ENCODE data around the gene TRRAP.
A peak's percentile ranks its signal among the peaks of the same experiment; 100 is the strongest.

Gene TRRAP

GRCh38 chr7:98903246-98903645 lies 24.9 kb downstream of the TRRAP start:
- DNase-seq, result no peak

- DNase-seq, result no peak
These were observed 29.2 kb downstream of the TRRAP start for GRCh38 chr7:98907570-98907969.

- DNase-seq, result no peak
These were observed 30.3 kb downstream of the TRRAP start for GRCh38 chr7:98908585-98908984.

GRCh38 chr7:98909487-98909886 lies 31.2 kb downstream of the TRRAP start:
- no peak for DNase-seq

- no peak for DNase-seq
These were observed 32.1 kb downstream of the TRRAP start for GRCh38 chr7:98910427-98910826.

- no peak for DNase-seq
These were observed 33.6 kb downstream of the TRRAP start for GRCh38 chr7:98911916-98912315.

- no peak for DNase-seq
These were observed 34.7 kb downstream of the TRRAP start for GRCh38 chr7:98913026-98913425.

GRCh38 chr7:98913612-98914011 lies 35.3 kb downstream of the TRRAP start:
- no peak for DNase-seq

GRCh38 chr7:98917331-98917730 lies 39.0 kb downstream of the TRRAP start:
- DNase-seq, result no peak

- DNase-seq, result no peak
These were observed 43.5 kb downstream of the TRRAP start for GRCh38 chr7:98921608-98922372.

GRCh38 chr7:98922392-98923187 lies 44.3 kb downstream of the TRRAP start:
- DNase-seq, result no peak

GRCh38 chr7:98923512-98923911 lies 45.2 kb downstream of the TRRAP start:
- no peak for DNase-seq

- no peak for DNase-seq
These were observed 48.8 kb downstream of the TRRAP start for GRCh38 chr7:98927125-98927524.

GRCh38 chr7:98930464-98930863 lies 52.1 kb downstream of the TRRAP start:
- DNase-seq, result no peak

- DNase-seq, result peak; percentile 75
These were observed 52.6 kb downstream of the TRRAP start for GRCh38 chr7:98930921-98931320.

GRCh38 chr7:98933321-98933720 lies 55.0 kb downstream of the TRRAP start:
- DNase-seq, result no peak

GRCh38 chr7:98934267-98934666 lies 55.9 kb downstream of the TRRAP start:
- DNase-seq, result no peak

- no peak for DNase-seq
These were observed 57.5 kb downstream of the TRRAP start for GRCh38 chr7:98935811-98936210.

GRCh38 chr7:98943336-98943735 lies 65.0 kb downstream of the TRRAP start:
- DNase-seq, result no peak

- no peak for DNase-seq
These were observed 66.1 kb downstream of the TRRAP start for GRCh38 chr7:98944386-98944785.

GRCh38 chr7:98945852-98946251 lies 67.5 kb downstream of the TRRAP start:
- no peak for DNase-seq

- no peak for DNase-seq
These were observed 68.1 kb downstream of the TRRAP start for GRCh38 chr7:98946389-98946788.

- DNase-seq, result no peak
These were observed 71.2 kb downstream of the TRRAP start for GRCh38 chr7:98949336-98950044.

- DNase-seq, result no peak
These were observed 77.7 kb downstream of the TRRAP start for GRCh38 chr7:98955992-98956391.
